NCI-H1436 treated with DMSO at 0.1 percent for 48 hours (cell line): ENCODE data around the gene SKOR1.

ENCODE experiments used
- DNase-seq: peaks from one replicate; lab custom pipeline; 2025; lab: John Stamatoyannopoulos, UW

The SKOR1 gene

GRCh38 chr15:67832897-67833709, 7.8 kb downstream of the SKOR1 start:
- no peak for DNase-seq

- DNase-seq: no peak
Measured at GRCh38 chr15:67833710-67834511, 8.6 kb downstream of the SKOR1 start.

- no peak for DNase-seq
Measured at GRCh38 chr15:67834581-67835296, 9.4 kb downstream of the SKOR1 start.

- no peak for DNase-seq
Measured at GRCh38 chr15:67835297-67836133, 10.2 kb downstream of the SKOR1 start.

- DNase-seq: no peak
Measured at GRCh38 chr15:67836134-67836455, 10.8 kb downstream of the SKOR1 start.

DNA sequence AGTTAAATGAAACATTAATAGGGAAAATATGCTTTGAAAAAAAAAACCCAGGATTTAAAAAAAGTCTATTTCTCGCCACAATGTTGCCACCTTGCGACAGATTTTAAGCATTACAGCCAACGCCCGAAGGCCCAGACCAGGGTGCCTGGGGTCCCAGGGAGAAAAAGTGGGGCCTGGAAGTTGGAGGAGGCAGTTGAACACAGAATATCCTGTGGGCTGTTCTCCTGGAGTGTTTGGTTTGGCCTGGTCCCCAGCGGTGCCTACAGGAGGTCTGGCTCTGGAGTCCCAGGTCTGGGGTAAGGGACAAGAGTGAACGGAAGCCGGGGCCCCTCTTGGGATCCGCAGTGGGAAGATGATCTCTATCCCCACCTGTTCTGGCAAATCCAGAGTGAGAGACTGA, 11.2 kb downstream of the SKOR1 start:
- DNase-seq: no peak

DNA sequence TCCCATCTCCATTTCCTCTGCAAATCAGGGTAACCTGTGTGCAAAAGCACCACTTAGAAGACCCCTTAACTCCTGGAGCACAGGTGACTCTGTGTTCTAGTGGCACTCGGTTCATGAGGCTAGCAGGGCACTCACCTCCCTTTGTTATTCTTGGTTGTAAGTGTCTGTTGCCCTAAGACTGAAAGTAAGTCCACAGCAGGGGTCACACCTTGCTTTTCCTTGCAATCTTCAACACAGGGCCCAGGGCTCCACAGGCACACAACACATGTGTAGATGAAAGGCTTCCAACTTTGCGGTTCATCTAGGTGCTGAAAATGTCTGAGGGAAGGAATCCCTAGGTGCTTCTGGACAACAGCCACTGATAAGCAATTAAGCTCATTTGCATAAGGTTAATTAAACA, 11.6 kb downstream of the SKOR1 start:
- DNase-seq: no peak

- no peak for DNase-seq
Measured at GRCh38 chr15:67838789-67839332, 13.6 kb downstream of the SKOR1 start.

- DNase-seq: no peak
Measured at GRCh38 chr15:67839499-67839928, 14.2 kb downstream of the SKOR1 start.

DNA sequence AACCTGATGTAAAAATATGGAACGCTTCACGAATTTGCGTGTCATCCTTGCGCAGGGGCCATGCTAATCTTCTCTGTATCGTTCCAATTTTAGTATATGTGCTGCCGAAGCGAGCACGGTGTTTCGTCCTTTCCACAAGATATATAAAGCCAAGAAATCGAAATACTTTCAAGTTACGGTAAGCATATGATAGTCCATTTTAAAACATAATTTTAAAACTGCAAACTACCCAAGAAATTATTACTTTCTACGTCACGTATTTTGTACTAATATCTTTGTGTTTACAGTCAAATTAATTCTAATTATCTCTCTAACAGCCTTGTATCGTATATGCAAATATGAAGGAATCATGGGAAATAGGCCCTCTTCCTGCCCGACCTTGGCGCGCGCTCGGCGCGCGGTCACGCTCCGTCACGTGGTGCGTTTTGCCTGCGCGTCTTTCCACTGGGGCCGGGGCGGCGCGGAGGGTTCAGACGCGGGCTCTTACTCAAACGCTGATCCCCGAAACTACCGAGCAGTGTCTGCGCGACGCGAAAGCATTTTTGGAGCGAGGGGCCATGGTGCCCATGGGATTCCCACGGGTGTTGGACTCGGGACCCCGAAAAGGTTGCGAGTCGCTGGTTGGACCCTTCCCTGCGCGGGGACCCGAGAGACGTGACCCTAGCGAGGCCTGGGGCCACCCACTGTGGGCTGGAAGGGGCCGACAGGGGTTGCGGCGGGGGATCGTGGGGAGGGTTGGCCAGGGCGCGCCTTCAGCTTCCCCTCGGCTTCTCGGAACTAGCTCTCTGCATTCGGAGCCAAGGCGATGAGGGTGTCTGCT, 14.8 kb downstream of the SKOR1 start, which contains the start of gene RNU6-1:
RNU6-1 (minus strand) TSS at position 117 of the 820 bp plus-strand sequence.
- peak; percentile 82 for DNase-seq

GRCh38 chr15:67840749-67841512, 15.6 kb downstream of the SKOR1 start:
- DNase-seq: no peak

DNA sequence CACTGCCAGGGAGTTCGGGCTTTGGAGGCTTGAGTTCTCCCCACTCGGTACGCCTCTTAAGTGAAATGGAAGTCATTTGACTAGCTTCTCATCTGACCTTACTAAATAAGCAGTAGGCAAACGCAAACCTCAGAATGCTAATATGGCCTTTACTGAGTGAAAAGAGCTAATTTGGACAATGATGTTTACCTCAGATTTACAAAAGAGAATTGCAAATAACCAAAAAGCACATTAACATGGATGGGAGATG, 16.1 kb downstream of the SKOR1 start:
- DNase-seq: no peak

DNA sequence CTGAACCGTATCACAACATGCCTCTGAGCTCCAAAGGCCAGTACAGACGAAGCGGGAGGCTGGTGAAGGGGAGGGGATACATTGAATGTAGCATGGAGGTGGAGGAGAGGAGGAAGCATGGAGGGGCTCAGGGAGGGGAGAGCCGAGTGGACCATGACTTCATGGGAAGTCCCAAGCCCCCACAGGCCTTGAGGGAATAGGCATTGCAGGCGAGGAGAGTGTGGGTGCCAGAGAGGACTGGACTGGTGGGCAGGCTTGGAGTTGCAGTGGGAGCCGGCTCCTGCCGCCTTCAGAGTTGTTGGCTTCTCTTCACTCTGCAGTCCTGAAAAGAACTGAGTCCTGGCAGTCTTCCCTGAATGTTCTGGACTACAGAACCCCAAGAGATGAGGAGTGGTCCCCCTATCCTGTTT, 17.8 kb downstream of the SKOR1 start:
- DNase-seq: no peak

DNA sequence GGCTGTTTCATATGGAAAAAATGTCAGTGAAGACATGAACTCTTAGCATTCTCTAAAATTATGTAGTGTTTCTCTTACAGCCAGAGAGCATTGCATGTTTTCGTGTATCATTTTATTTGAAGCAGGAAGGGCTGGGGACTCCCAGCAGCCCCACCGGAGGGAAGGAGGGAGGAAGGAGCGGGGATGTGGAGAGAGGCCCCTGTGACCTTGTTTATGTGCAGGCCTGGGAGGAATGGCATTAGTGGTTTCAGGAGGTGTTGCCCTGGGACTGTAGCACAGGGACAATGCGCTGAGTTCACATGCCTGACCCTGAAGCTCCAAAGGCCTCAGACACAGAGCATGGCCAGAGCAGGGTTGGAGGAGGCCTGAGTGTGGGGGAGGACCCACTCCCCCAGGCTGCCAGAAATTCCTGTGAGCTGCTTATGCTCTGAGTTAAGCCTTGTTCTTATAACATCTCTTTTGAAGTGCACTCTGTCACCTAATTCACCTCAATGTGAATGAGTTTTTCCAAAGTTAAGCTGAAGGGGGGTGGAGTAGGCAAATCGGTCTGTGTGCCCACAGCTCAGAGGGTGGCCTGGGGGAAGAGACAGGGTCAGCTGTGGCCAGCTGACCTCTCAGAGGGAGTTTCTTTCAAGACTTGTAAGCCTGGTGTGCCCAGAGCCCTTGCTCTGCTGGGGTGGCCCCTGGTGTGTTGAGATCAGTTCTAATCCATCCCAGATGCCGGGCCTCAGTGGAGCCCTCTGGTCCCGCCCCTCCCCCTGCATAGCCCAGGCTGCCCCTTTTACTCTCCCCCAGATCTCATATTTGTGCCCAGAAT, 18.5 kb downstream of the SKOR1 start:
- no peak for DNase-seq

DNA sequence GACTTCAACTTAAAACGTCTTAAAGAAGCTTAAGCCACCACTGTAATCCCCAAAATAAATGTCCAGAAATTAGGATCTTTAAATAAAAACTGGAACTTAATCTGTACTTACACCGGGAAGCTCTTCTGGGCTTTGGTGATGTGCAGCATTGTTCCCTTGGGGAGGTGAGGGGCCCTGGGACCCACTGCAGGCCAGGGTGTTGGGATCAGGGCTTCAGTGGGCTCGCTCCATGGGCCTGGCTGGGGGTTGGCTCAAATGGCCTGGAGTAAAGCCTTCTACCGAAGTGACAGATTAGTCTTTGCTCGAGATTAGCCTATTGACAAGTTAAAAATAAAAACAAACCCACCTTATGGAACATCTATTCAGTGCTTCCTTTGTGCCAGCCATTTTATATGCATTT, 20.7 kb downstream of the SKOR1 start:
- no peak for DNase-seq

- no peak for DNase-seq
Measured at GRCh38 chr15:67849538-67849937, 24.2 kb downstream of the SKOR1 start.

GRCh38 chr15:67850336-67850735, 25.0 kb downstream of the SKOR1 start:
- DNase-seq: no peak

DNA sequence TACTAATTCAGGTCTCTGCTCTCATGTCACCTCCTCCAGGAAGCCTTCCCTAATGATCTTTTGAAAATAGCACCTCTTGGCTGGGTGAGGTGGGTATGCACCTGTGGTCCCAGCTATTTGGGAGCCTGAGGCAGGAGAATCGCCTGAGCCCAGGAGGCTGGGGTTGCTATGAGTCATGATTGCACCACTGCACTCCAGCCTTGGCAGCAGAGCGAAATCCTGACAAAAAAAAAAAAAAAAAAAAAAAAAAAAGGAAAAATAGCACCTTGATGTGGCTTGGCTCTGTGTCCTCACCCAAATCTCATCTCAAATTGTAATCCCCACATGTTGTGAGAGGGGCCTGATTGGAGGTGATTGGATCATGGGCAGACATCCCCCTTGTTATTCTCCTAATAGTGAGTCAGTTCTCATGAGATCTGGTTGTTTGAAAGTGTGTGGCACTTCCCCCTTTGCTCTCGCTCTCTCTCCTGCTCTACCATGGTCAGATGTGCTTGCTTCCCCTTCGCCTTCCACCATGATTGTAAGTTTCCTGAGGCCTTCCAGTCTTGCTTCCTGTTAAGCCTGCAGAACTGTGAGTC, 25.8 kb downstream of the SKOR1 start:
- DNase-seq: no peak

- DNase-seq: no peak
Measured at GRCh38 chr15:67852418-67852817, 27.1 kb downstream of the SKOR1 start.
